GM20000 (cell line): ENCODE results near the gene ITCH.
"Not testable (repeated sequence)": the region's sequence is repeated elsewhere in the genome, so short reads cannot be mapped to it uniquely, and the experiment has no call there.

Source experiments
- DNase-seq: peaks from one replicate; pipeline ENCODE4 v3.0.0; 2012; ENCODE audit warnings: low spot score
- CTCF ChIP-seq: IDR thresholded peaks from 2 replicates; pipeline ENCODE4 v1.5.1; 2012; ENCODE audit warnings: mild to moderate bottlenecking, control low read depth; ENCODE audit errors: extremely low read depth, missing control alignments

The ITCH gene

GRCh38 chr20:34337544-34337943 is 25.5 kb upstream of the ITCH start:
- DNase-seq, result no peak
- TF ChIP-seq CTCF, result no peak

GRCh38 chr20:34337982-34338726 is 24.9 kb upstream of the ITCH start:
- no peak for TF ChIP-seq CTCF
- no peak for DNase-seq

- not testable (repeated sequence) for DNase-seq
Observed at GRCh38 chr20:34340726-34341125, 22.3 kb upstream of the ITCH start.

GRCh38 chr20:34341199-34341598 is 21.9 kb upstream of the ITCH start:
- not testable (repeated sequence) for DNase-seq

GRCh38 chr20:34343458-34344211 is 19.4 kb upstream of the ITCH start:
- no peak for TF ChIP-seq CTCF
- DNase-seq, result no peak

- no peak for DNase-seq
- TF ChIP-seq CTCF, result no peak
Observed at GRCh38 chr20:34344238-34344637, 18.8 kb upstream of the ITCH start.

GRCh38 chr20:34345402-34345736 is 17.7 kb upstream of the ITCH start:
- DNase-seq, result no peak
- no peak for TF ChIP-seq CTCF

GRCh38 chr20:34345839-34346532 is 17.1 kb upstream of the ITCH start:
- not testable (repeated sequence) for DNase-seq

- not testable (repeated sequence) for DNase-seq
Observed at GRCh38 chr20:34346533-34346865, 16.6 kb upstream of the ITCH start.
